K562 (cell line): ENCODE measurements around the gene SLC4A4.

Experiments
- BACH1 ChIP-seq: fragments of 200-800 bp; sonication (Bioruptor generic); IDR thresholded peaks from 2 replicates; pipeline ENCODE4 v1.6.1; 2016; ENCODE audit warnings: missing genetic modification characterization, missing compliant biosample characterization
- CEBPB ChIP-seq: fragments of 450-650 bp; IDR thresholded peaks from 2 replicates; pipeline ENCODE4 v1.6.1; 2016; ENCODE audit warnings: missing genetic modification characterization, missing compliant biosample characterization
- CEBPZ ChIP-seq: fragments of 150-350 bp; IDR thresholded peaks from 2 replicates; pipeline ENCODE4 v1.6.1; 2014; ENCODE audit warnings: low read depth, mild to moderate bottlenecking, low read length, borderline replicate concordance
- CTCF ChIP-seq, 3 experiments: IDR thresholded peaks in 2 of 3; conservative IDR thresholded peaks in 1 of 3; 2 replicates each; pipeline ENCODE4 v1.5.1; 2011 to 2012; ENCODE audit warnings: low read length in 3 of 3, mild to moderate bottlenecking in 3 of 3, control low read depth in 2 of 3, improper control_type of control experiment in 1 of 3, inconsistent platforms in 1 of 3, low read depth in 1 of 3, mixed read lengths in 1 of 3, moderate library complexity in 1 of 3; ENCODE audit not compliant: insufficient read depth in 2 of 3
- EP300 ChIP-seq: IDR thresholded peaks from 2 replicates; pipeline ENCODE4 v1.6.1; 2012; ENCODE audit warnings: low read length, improper control_type of control experiment
- KLF6 ChIP-seq: fragments of 250-450 bp; sonication (Bioruptor Pico); IDR thresholded peaks from 2 replicates; pipeline ENCODE4 v1.4.0; 2020; ENCODE audit warnings: mild to moderate bottlenecking, moderate library complexity, borderline replicate concordance
- TARDBP ChIP-seq: fragments of 450-650 bp; IDR thresholded peaks from 2 replicates; pipeline ENCODE4 v1.6.1; 2016
- TCF7 ChIP-seq: sonication (generic); IDR thresholded peaks from 2 replicates; pipeline ENCODE4 v1.6.1; 2016; ENCODE audit warnings: antibody characterized with exemption, borderline replicate concordance
- TFAM ChIP-seq: fragments of 250-450 bp; sonication (Bioruptor Pico); conservative IDR thresholded peaks from 2 replicates; pipeline ENCODE4 v1.5.0; 2021; ENCODE audit warnings: mild to moderate bottlenecking, moderate library complexity
- ZFX ChIP-seq: sonication (generic); formaldehyde crosslinking; IDR thresholded peaks from 2 replicates; pipeline ENCODE4 v1.8.0; 2022; ENCODE audit warnings: mild to moderate bottlenecking, missing genetic modification reagents, moderate library complexity
- ZNF311 ChIP-seq: fragments of 250-450 bp; sonication (Bioruptor Pico); IDR thresholded peaks from 2 replicates; pipeline ENCODE4 v1.4.0; 2020; ENCODE audit warnings: mild to moderate bottlenecking, moderate library complexity
- TF ChIP-seq, protein P1 (sequence below): fragments of 250-450 bp; sonication (Bioruptor Pico); IDR thresholded peaks from 2 replicates; pipeline ENCODE4 v1.4.0; 2020; ENCODE audit warnings: mild to moderate bottlenecking, moderate library complexity
- TF ChIP-seq, protein P2 (sequence below): fragments of 250-450 bp; sonication (Bioruptor Pico); IDR thresholded peaks from 2 replicates; pipeline ENCODE4 v1.5.0; 2021

GRCh38 chr4:71595576-71596108 lies 256.8 kb downstream of the SLC4A4 start:
- no peak for TF ChIP-seq ZFX (CRISPR knock-in tag)
- no peak for TF ChIP-seq CTCF (IDR thresholded peaks at IDR 0.05 in 2 of 3, conservative IDR thresholded peaks at IDR 0.05 in 1 of 3; ENCODE audit: insufficient read depth in 2 of 3, low read depth in 1 of 3, low read length in 3 of 3)
- TF ChIP-seq, protein P1, sequence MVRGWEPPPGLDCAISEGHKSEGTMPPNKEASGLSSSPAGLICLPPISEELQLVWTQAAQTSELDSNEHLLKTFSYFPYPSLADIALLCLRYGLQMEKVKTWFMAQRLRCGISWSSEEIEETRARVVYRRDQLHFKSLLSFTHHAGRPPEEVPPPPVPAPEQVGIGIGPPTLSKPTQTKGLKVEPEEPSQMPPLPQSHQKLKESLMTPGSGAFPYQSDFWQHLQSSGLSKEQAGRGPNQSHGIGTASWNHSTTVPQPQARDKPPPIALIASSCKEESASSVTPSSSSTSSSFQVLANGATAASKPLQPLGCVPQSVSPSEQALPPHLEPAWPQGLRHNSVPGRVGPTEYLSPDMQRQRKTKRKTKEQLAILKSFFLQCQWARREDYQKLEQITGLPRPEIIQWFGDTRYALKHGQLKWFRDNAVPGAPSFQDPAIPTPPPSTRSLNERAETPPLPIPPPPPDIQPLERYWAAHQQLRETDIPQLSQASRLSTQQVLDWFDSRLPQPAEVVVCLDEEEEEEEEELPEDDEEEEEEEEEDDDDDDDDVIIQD (CRISPR knock-in tag), result no peak
- TF ChIP-seq TARDBP, result no peak
- no peak for TF ChIP-seq ZNF311 (CRISPR knock-in tag)
- TF ChIP-seq KLF6 (CRISPR knock-in tag), result no peak
- no peak for TF ChIP-seq CEBPB
- TF ChIP-seq TFAM, result no peak
- no peak for TF ChIP-seq BACH1 (tag)
- no peak for TF ChIP-seq EP300
- TF ChIP-seq CEBPZ, result no peak
- TF ChIP-seq, protein P2, sequence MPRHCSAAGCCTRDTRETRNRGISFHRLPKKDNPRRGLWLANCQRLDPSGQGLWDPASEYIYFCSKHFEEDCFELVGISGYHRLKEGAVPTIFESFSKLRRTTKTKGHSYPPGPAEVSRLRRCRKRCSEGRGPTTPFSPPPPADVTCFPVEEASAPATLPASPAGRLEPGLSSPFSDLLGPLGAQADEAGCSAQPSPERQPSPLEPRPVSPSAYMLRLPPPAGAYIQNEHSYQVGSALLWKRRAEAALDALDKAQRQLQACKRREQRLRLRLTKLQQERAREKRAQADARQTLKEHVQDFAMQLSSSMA, result no peak
- TF ChIP-seq TCF7, result no peak
